Sigmoid colon (tissue), 4 donors: Measurements from ENCODE around the gene KEAP1.

Experiments
- EP300 ChIP-seq, 4 donors: sonication (generic); formaldehyde crosslinking; IDR thresholded peaks; one replicate each; pipeline ENCODE4 v1.6.1; 2017; ENCODE audit warnings: antibody characterized with exemption in 4 of 4
- POLR2A ChIP-seq, 2 donors: fragments of 450-650 bp; IDR thresholded peaks; one replicate each; pipeline ENCODE4 v1.6.1; 2016; ENCODE audit warnings: antibody characterized with exemption in 2 of 2, mild to moderate bottlenecking in 2 of 2, moderate library complexity in 2 of 2
- POLR2AphosphoS5 ChIP-seq, 4 donors: sonication (generic); formaldehyde crosslinking; IDR thresholded peaks; one replicate each; pipeline ENCODE4 v1.6.1; 2017; ENCODE audit warnings: antibody characterized with exemption in 4 of 4
- TF ChIP-seq, protein P1 (sequence below), 4 experiments: fragments of 450-650 bp in 3 of 4; fragments of 200-600 bp in 1 of 4; IDR thresholded peaks; one replicate each; pipeline ENCODE4 v1.5.1; 2016 to 2019; ENCODE audit warnings: antibody characterized with exemption in 4 of 4, mild to moderate bottlenecking in 3 of 4, moderate library complexity in 2 of 4

DNA sequence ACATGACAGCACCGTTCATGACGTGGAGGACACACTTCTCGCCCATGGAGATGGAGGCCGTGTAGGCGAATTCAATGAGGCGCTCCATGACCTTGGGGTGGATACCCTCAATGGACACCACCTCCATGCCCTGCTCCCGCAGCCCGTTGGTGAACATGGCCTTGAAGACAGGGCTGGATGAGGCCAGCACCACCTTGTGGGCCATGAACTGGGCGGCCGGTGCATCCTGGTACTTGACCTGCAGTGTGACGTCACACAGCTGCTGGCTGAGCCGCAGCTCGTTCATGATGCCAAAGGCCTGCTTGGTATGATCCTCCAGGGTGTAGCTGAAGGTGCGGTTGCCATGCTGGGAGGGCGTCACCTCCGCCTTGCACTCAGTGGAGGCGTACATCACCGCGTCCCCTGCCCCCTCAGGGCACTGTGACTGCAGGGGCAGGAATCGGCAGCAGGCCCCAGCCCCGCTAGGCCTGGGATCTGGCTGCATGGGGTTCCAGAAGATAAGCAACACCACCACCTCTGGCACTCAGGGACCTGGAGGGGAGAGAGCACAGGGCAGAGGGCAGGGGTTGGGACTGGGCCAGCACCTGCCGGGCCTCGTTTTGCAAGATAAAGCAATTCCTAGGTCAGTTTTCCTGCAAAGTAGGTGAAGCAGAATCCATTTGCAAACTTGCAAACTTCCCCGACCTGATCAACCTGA lies 3.5 kb downstream of the KEAP1 start:
- TF ChIP-seq, protein P1, sequence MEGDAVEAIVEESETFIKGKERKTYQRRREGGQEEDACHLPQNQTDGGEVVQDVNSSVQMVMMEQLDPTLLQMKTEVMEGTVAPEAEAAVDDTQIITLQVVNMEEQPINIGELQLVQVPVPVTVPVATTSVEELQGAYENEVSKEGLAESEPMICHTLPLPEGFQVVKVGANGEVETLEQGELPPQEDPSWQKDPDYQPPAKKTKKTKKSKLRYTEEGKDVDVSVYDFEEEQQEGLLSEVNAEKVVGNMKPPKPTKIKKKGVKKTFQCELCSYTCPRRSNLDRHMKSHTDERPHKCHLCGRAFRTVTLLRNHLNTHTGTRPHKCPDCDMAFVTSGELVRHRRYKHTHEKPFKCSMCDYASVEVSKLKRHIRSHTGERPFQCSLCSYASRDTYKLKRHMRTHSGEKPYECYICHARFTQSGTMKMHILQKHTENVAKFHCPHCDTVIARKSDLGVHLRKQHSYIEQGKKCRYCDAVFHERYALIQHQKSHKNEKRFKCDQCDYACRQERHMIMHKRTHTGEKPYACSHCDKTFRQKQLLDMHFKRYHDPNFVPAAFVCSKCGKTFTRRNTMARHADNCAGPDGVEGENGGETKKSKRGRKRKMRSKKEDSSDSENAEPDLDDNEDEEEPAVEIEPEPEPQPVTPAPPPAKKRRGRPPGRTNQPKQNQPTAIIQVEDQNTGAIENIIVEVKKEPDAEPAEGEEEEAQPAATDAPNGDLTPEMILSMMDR (IDR thresholded peaks at IDR 0.05) = no peak
- no peak for TF ChIP-seq EP300 (IDR thresholded peaks at IDR 0.05)
- no peak for TF ChIP-seq POLR2AphosphoS5 (IDR thresholded peaks at IDR 0.05)
- no peak for TF ChIP-seq POLR2A (IDR thresholded peaks at IDR 0.05)
